Loucy (cell line): ENCODE results near the gene SRSF3.

Experiments used
- H2AFZ ChIP-seq: fragments of 200-600 bp; sonication (generic); 2 replicates; pipeline ENCODE4 v1.6.0; 2016; ENCODE audit warnings: antibody characterized with exemption, mild to moderate bottlenecking, low read length, moderate library complexity
- H3F3A ChIP-seq: fragments of 200-600 bp; 2 replicates; pipeline ENCODE4 v1.6.0; 2016; ENCODE audit warnings: antibody characterized with exemption, low read depth, mild to moderate bottlenecking
- H3K27me3 ChIP-seq: fragments of 200-600 bp; sonication (generic); 2 replicates; pipeline ENCODE4 v1.6.1; 2014; ENCODE audit warnings: low read length, mild to moderate bottlenecking; ENCODE audit not compliant: insufficient read depth, poor library complexity, severe bottlenecking
- H3K36me3 ChIP-seq: fragments of 200-600 bp; sonication (generic); 2 replicates; pipeline ENCODE4 v1.6.1; 2016; ENCODE audit warnings: low read length; ENCODE audit not compliant: insufficient read depth
- H3K4me1 ChIP-seq: fragments of 200-600 bp; sonication (generic); 2 replicates; pipeline ENCODE4 v1.5.1; 2014; ENCODE audit warnings: low read length, mild to moderate bottlenecking; ENCODE audit not compliant: insufficient read depth, poor library complexity, severe bottlenecking
- H3K4me2 ChIP-seq: fragments of 200-600 bp; sonication (generic); 2 replicates; pipeline ENCODE4 v1.6.0; 2014; ENCODE audit warnings: antibody characterized with exemption, low read length, low read depth, mild to moderate bottlenecking; ENCODE audit not compliant: poor library complexity, severe bottlenecking
- H3K4me3 ChIP-seq: fragments of 200-600 bp; sonication (generic); 2 replicates; pipeline ENCODE4 v1.5.1; 2014; ENCODE audit warnings: low read length, mild to moderate bottlenecking, mixed read lengths; ENCODE audit not compliant: poor library complexity, severe bottlenecking
- H3K79me2 ChIP-seq: fragments of 200-600 bp; sonication (generic); 2 replicates; pipeline ENCODE4 v1.6.1; 2014; ENCODE audit warnings: low read length; ENCODE audit not compliant: insufficient read depth
- H3K9ac ChIP-seq: fragments of 200-600 bp; sonication (generic); 2 replicates; pipeline ENCODE4 v1.6.0; 2014; ENCODE audit warnings: mild to moderate bottlenecking, low read depth, low read length, moderate library complexity; ENCODE audit not compliant: poor library complexity, severe bottlenecking
- H3K9me2 ChIP-seq: fragments of 200-600 bp; sonication (generic); replicated peaks from 2 replicates; pipeline ENCODE4 v1.6.1; 2016; ENCODE audit warnings: low read depth, low read length, mixed read lengths
- H3K9me3 ChIP-seq: fragments of 200-600 bp; sonication (generic); 2 replicates; pipeline ENCODE4 v1.6.1; 2014; ENCODE audit warnings: mild to moderate bottlenecking, antibody characterized with exemption, low read length, low read depth; ENCODE audit not compliant: insufficient read depth
- H4K20me1 ChIP-seq: fragments of 200-600 bp; sonication (generic); 2 replicates; pipeline ENCODE4 v1.6.0; 2014; ENCODE audit warnings: antibody characterized with exemption, low read length, mild to moderate bottlenecking; ENCODE audit not compliant: insufficient read depth, poor library complexity, severe bottlenecking
- CTCF ChIP-seq: fragments of 200-600 bp; sonication (generic); conservative IDR thresholded peaks from 2 replicates; pipeline ENCODE4 v1.5.1; 2014; ENCODE audit warnings: mild to moderate bottlenecking, antibody characterized with exemption, low read length
- EZH2phosphoT487 ChIP-seq: fragments of 200-600 bp; IDR thresholded peaks from 2 replicates; pipeline ENCODE4 v1.6.1; 2018; ENCODE audit warnings: antibody characterized with exemption, mild to moderate bottlenecking, moderate library complexity, borderline replicate concordance

The SRSF3 gene

GRCh38 chr6:36634317-36635108 is 40.4 kb downstream of the SRSF3 start:
- no peaks in the 10 kb centered on the region for H3F3A ChIP-seq
- TF ChIP-seq EZH2phosphoT487 (no peak), CTCF (no peak)
- no peaks in the 10 kb centered on the region for H3K27me3 ChIP-seq
- H3K4me2 ChIP-seq: no peak overlapping the region
- H3K9me3 ChIP-seq: no peaks in the 10 kb centered on the region
- no peak overlapping the region for H3K4me3 ChIP-seq
- H3K9ac ChIP-seq: no peak overlapping the region
- no peaks in the 10 kb centered on the region for H3K79me2 ChIP-seq
- H3K36me3 ChIP-seq: no peaks in the 10 kb centered on the region
- H3K9me2 ChIP-seq: no peaks in the 10 kb centered on the region
- H3K4me1 ChIP-seq: no peaks in the 10 kb centered on the region
- no peaks in the 10 kb centered on the region for H4K20me1 ChIP-seq
- no peak overlapping the region for H2AFZ ChIP-seq

DNA sequence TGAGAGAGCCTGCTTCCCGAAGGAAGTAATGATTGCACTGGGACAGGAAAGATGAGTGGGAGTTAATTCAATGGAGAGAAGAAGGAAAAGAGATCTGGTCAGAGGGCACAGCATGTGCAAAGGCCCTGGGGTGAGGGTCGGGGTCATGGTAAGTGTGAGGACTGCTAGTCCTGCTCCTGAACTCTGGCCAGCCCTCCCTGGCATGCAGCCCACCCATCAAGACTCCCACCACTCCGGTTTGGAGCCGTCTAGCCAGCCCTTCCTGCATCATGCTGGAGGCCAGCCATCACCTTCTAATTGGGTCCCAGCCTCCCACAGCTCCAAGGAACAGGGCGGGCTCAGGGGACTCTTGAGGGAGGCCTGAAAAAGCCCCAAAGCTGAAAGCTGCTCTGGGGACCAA is 42.1 kb downstream of the SRSF3 start:
- Histone ChIP-seq H3K9me2 (no peaks in the 10 kb centered on the region), H4K20me1 (no peaks in the 10 kb centered on the region), H3K4me2 (no peak overlapping the region), H3F3A (no peaks in the 10 kb centered on the region), H3K36me3 (no peaks in the 10 kb centered on the region), H3K4me3 (no peak overlapping the region), H2AFZ (no peak overlapping the region), H3K27me3 (no peaks in the 10 kb centered on the region), H3K9ac (no peak overlapping the region), H3K9me3 (no peaks in the 10 kb centered on the region), H3K4me1 (peaks cover 3% of the 10 kb centered on the region), H3K79me2 (no peaks in the 10 kb centered on the region)
- TF ChIP-seq EZH2phosphoT487 (no peak), CTCF (no peak)

DNA sequence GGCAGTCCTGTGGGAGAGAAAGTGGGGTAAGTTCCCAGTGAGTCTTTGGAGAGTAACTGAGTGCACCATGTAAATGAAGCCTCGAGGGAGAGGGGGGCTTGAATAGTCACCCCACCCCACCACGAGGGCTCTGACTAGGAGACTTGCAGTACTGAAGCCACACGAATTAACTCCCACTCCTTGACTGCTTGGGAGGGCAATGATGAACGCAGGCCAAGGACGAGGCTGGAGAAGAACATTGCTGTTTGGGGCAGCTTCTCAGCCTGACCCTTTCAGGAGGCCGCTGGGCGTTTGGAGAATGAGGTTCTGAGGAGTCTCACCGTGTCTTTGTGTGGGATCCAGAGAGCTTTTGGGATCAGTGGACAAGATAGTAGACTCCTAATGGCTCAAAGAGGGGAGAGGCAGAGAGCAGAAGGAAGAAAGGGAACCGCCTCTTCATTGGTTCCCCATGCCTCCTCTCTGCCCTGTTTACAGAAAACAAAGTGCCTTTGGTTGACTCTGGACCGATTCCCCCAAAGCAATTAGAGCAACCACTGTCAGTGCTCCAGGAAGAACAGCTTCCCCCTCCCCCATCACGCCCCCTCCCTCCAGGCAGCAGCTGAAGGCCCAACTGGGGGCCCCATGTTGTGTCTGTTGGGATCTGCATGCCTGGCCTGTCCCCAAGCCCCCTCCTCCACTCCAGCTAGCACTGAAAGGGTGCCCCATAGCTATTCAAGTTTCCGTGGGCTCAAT is 42.7 kb downstream of the SRSF3 start:
- Histone ChIP-seq H3K9ac (no peak overlapping the region), H3K9me2 (no peaks in the 10 kb centered on the region), H3K27me3 (no peaks in the 10 kb centered on the region), H3F3A (no peaks in the 10 kb centered on the region), H3K4me2 (no peak overlapping the region), H3K9me3 (no peaks in the 10 kb centered on the region), H3K4me3 (no peak overlapping the region), H3K79me2 (no peaks in the 10 kb centered on the region), H3K36me3 (no peaks in the 10 kb centered on the region), H4K20me1 (no peaks in the 10 kb centered on the region), H3K4me1 (peaks cover 6% of the 10 kb centered on the region), H2AFZ (no peak overlapping the region)
- TF ChIP-seq EZH2phosphoT487 (no peak), CTCF (no peak)
